GM21576 (cell line): Measurements from ENCODE around the gene TSSK2.

Experiments used
- ATAC-seq: cut with Tn5 transposase; IDR thresholded peaks from one replicate; pipeline ENCODE4 v1.9.1; 2021; ENCODE audit warnings: mild to moderate bottlenecking, moderate library complexity; ENCODE audit not compliant: unreplicated experiment

The TSSK2 gene

DNA sequence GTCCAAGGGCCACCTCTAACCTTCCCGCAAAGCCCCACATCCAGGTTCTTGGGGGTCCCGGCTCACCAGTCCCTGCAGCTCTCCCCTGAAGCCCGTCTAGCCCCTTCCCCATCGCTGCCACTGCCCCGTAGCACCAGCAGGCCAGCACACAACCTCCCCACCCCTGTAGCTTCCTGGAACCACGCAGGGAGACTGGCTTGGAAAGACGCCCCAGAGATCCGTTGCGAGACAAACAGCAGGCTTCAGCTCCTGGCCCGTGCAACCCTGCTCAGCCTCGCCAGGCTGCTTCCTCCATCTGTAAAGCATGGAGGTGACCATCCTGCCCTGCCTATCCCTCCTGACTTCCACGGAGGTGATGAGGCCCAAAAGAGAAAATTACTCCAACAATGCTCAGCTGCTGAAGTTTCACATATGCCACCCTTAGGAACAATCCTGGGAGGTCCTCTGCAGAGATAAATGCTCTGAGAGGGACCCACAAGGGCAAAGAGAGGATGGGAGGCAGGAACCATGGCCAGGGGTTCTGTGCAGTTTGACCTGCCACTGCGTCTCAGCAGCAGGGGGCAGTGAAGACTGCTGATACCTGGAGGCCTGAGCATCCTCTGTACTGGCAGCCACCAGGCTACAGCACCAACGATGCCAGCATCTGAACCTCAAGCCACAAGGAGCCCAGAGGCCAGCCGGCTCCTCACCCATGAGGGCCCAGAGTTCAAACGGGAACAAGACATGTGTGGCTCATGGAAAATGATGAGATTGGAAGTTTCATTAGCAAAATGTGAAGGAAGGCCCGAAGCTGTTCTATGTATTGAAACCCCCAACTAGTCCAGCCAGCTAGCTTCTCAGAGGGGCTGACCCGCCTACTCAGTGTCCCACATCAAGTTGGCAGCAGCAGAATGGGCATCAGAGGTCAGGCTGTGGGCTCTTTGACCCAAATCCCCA lies 25.0 kb upstream of the TSSK2 start:
- no peak for ATAC-seq

DNA sequence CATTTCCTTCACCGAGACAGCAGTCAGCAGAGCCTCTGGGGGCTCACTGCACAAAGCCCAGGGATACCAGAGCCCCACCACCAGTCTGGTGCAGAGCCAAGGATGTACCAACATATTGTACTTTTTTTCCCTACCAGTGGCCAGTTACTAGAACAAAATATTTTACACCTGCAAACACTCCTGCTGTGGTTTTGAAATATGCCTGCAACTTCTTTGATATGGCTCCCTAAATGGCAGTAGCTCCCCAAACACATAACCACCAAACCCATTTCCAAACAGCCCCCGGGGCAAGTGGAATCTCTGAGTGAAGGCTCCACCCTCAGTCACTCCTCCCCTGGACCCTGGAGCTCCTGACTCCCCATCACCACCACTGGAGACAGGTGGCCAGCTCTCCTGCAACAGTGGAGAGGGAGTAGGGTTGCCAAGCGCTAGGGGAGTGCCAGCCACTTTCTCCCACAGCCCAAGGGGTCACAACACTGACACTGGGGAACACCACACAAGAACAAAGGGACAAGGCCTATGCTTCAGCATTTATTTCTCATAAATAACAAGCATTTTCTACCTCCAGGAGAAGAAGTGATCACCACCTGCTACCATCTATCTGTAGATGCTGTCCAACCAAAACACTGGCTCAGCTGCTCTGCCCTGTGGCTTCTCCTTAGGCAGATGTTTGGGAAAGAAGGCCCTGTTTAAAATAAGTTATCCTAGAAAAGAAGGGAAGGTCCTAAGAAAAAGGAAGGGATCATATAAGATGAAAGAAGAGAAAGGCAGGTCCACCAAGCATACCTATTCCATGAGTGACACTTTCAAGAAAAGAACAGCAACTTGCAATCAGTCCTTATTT lies 24.0 kb upstream of the TSSK2 start:
- no peak for ATAC-seq

DNA sequence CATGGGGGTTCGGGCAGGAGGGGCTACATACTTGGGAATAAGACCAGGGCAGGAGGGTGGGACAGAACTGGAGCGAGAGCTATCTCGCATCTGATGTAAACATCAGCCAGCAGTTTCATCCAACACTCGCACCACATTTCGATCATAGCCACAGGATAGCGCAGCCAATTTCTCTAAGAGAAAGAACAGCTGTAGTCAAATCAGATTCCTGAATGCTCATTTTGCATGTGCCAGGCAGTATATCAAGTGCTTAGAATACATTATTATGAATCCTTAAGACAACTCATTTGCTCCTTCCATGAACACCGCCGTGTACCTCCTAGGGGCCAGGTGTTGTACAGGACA lies 23.4 kb upstream of the TSSK2 start:
- ATAC-seq, result no peak

DNA sequence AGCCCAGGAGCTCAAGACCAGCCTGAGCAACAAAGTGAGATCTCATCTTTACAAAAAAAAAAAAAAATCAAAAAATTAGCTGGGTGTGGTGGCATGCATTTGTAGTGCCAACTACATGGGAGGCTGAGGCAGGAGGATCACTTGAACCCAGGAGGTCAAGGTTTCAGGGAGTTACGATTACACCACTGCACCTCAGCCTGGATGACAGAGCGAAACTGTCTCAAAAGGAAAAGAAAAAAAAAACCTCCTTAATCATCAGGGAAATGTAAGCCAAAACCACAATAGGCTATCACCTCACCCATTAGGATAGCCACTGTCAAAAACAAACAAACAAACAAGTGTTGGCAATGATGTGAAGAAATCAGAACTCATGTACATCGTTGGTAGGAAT lies 22.3 kb upstream of the TSSK2 start:
- ATAC-seq, result no peak

DNA sequence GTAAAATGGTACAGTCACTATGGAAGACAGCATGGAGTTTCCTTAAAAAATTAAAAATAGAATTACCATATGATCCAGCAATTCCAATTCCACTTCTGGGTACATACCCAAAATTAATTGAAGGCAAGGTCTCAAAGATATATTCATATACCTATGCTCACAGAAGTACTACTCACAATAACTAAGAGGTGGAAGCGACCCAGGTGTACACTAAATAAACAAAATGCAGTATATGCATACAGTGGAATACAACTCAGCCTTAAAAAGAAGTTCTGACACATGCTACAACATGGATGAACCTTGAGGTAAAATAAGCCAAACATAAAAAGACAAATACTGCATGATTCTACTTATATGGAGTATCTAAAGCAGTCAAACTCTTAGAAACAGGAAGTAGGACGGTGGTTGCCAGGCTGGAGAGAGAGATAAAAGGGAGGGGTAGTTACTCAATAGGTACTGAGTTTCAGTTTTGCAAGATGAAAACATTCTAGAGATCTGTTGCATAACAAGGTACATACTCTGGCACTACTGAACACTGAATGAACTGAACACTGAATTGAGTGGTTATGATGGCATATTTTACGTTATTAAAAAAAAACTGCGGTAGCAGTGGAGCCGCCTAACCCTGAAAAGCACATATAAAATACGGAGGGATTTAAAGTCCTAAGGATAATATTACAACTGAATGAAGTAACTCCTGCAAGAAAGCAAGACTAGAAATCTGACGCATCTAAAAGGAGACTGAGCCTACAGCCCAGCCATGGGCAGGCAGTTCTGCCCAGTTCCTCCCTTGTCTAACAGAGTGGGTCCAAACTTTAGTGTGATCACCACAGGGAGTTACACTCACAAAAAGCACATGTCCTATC lies 21.7 kb upstream of the TSSK2 start:
- ATAC-seq, result peak; percentile 83

- no peak for ATAC-seq
These were observed 21.0 kb upstream of the TSSK2 start for GRCh38 chr22:19110064-19110458.

DNA sequence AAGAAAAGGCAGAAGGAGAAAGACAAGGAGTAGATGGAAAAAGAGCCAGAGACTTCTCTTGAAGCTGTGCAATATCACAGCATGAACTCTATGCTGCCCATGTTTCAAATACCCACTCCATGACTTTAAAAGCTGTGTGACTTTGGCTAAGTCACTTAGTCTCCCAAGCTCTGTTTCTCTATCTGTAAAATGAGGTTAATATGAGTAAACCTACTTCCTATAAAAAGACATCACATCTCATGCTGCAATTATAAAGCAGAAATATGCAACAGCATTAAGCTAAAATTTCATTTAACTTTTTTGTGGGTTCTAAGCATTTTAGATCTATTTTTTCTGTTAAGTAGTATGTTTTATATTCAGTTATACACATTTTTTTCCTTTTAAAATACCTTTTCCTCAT lies 20.5 kb upstream of the TSSK2 start:
- no peak for ATAC-seq

- ATAC-seq, result no peak
These were observed 20.0 kb upstream of the TSSK2 start for GRCh38 chr22:19111140-19111539.

- ATAC-seq, result no peak
These were observed 19.5 kb upstream of the TSSK2 start for GRCh38 chr22:19111584-19111983.

DNA sequence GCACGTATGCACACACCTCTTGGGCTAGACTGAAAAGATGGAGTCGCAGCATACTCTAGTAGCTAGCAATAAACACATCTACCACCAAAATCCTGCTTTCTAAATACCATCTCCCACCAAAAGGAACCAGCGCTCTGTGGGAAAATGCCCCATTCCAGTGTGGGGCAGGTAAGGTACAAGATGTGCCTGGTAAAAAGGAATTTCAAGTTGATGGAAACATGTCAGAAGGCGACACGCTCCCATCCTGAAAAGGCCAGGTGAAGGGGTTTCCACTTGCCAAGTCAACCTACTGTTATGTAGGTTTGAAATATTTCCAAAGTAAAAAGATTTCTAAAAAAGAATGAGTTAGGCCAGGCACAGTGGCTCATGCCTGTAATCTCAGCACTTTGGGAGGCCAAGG lies 17.7 kb upstream of the TSSK2 start:
- ATAC-seq, result no peak

DNA sequence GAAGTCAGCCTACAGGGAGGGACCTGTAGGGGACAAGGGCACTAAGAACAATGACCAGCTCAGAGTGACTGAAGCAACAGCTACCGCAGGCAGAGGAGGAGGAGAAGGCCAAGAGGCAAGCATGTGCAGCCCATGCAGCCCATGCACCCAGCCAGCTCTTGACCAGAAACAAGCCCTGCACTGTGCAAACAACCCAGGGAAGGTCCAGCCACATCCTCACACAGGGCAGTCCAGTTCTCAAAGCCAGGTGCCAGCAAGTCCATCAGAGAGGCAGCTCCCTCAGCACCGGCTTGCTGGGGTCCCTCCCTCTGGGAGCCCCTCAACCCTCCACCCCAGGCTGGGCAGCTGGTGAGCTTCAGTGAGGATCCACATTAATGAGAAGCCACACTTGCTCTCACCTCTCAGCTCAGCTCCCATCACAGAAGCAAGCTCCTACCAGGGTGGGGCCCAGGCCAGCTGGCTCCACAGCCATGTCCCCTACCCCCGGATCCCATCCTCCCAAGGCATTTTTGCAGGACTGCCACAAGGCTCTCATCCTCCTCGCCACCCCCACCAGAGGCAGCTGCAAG lies 16.0 kb upstream of the TSSK2 start:
- no peak for ATAC-seq

GRCh38 chr22:19115628-19116027 lies 15.5 kb upstream of the TSSK2 start:
- ATAC-seq, result no peak

DNA sequence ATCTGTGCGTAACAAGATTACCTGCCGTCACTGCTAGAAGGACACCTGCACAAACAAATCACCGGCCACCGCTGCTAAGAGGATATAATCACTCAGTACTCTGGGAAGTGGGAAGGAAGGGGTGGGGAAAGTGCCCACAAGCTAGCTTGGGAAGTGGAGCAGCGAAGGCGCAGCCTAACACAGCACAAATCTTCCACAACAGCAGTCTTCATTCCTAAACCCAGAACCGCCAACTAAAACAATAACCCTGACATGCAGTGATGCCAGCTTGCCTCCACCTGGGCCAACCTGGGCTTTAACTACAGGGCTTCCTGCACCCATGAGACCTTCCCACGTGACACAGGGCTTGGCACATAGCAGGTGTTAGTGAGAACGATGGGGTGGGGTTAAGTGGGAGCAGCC lies 14.0 kb upstream of the TSSK2 start:
- ATAC-seq, result no peak

GRCh38 chr22:19118329-19118880 lies 12.7 kb upstream of the TSSK2 start:
- ATAC-seq, result peak; percentile 43

DNA sequence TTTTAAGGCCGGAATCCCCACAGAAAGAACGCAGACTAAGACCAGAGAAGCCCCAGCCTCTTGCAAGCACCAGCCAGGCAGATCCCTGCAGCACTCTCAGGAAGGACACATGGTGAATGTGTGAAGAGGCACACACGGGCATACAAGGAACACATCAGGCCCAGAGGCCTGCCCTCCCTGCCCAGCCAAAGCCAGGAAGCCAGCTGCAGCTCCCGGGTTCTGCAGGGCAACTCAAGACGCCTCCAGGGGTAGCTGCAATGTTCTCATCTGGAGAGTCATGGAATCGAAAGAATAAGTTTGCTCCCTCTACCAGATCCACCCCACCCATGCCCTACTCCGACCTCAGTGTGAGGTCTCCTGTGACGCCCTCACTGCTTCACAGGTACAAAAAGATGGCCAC lies 11.2 kb upstream of the TSSK2 start:
- ATAC-seq, result no peak

DNA sequence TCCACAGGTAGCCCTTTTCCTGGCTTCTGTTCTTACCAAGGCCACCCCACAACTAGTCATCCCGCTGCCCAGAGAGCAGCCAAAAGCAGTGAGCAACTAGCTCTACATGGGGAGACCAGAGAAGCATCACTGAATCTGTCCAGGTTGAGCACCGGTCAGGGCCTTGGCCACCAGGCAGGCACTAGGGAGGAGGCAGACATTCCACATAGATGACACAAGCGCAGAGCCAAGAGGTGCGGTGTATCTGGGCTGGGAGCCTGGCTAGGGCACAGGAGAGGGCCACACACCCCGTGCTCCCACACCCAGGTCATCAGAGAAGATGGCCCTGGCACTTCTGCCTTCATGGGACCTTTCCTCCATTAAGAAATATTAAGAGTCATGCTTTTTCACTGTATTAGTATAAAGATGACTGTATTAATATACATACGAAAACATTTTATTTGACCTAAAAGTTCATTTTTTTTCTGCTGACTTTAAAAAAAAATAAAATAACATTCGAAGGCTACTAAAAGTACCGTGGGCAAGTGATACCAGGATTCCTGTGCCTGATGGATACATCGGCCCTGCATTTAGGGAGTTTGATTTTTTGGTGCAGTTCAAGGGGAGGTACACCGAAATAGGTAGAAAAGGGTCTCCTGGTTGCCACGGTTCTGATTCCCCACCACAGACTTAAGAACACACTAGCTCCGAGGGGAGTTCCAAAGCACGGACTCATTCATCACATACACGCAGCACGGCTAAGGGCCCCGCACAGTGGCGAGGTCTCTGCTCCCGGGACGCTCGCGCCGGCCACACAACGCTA lies 10.1 kb upstream of the TSSK2 start:
- ATAC-seq, result no peak

DNA sequence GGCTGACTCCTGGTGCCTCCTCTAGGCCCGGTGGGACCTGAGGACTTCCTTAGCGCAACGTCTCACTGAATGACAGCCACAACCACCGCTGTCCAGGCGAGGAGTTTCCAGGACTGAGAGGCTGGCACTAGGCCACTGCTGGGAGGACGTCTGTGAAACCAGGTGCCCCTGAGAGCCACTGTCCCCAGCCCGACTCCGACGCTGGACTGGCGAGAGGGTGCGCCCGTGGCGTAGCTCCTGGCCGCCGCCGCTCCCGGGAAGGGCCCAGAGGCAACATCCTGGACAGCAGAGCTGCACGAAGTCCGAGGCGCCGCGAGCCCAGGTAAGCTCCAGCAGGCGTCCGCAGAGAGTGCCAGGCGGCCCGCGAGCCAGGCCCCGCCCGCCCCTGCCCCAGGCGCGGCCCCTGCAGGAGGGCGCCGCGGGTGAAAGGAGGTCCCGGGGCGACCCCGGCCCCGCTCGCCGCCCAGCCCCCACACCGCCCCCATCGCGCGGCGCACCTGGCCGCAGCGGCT lies 9.4 kb upstream of the TSSK2 start:
- no peak for ATAC-seq

GRCh38 chr22:19122143-19122751 lies 8.9 kb upstream of the TSSK2 start, which contains the start of gene DGCR2:
DGCR2 (minus strand) TSS chr22:19122412; CDS start chr22:19122206, 206 bp downstream.
- peak; percentile 70 for ATAC-seq
